Endothelial cell of umbilical vein (primary cell): ENCODE measurements around the gene KCNJ12.
"Not testable (repeated sequence)": the region's sequence is repeated elsewhere in the genome, so short reads cannot be mapped to it uniquely, and the experiment has no call there.

Experiments used
- EZH2 ChIP-seq: IDR thresholded peaks from 2 replicates; pipeline ENCODE4 v1.6.1; 2012; ENCODE audit warnings: borderline replicate concordance, low read depth, mild to moderate bottlenecking, moderate library complexity, low read length, inconsistent platforms; ENCODE audit not compliant: severe bottlenecking
- POLR2A ChIP-seq: IDR thresholded peaks from 2 replicates; pipeline ENCODE4 v1.6.1; 2012; ENCODE audit warnings: low read depth, mild to moderate bottlenecking, control low read depth, low read length
- POLR2AphosphoS5 ChIP-seq: IDR thresholded peaks from 2 replicates; pipeline ENCODE4 v1.6.1; 2012; ENCODE audit warnings: low read depth, mild to moderate bottlenecking, control low read depth, low read length, moderate library complexity; ENCODE audit not compliant: insufficient read depth
- TF ChIP-seq, protein P1 (sequence below): IDR thresholded peaks from 2 replicates; pipeline ENCODE4 v1.6.1; 2011; ENCODE audit not compliant: insufficient read depth, insufficient read length
- TF ChIP-seq, protein P2 (sequence below), 2 donors: IDR thresholded peaks; 1 replicate in 1 of 2; 2 replicates in 1 of 2; pipeline ENCODE4 v1.5.1; 2011; ENCODE audit warnings: low read length in 2 of 2, mild to moderate bottlenecking in 2 of 2, moderate library complexity in 2 of 2, control low read depth in 1 of 2, inconsistent platforms in 1 of 2, low read depth in 1 of 2; ENCODE audit not compliant: insufficient read depth in 1 of 2; ENCODE audit errors: extremely low read depth in 1 of 2

DNA sequence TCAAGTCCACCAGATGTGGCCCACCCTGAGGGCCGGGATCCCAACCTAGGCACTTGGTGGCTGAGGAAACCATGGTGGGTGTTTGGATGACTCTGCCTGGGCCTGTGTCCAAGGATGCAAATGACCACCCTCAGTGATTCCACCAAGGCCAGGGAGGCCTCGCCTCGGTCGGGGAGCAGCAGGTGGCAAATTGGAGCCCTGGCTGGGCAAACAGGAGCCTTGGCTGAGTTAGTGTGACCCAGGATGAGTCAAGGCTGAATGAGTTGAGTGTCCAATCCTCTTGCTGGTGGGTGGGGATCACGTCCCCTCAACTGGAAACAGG is 62.8 kb downstream of the KCNJ12 start:
- TF ChIP-seq POLR2A, POLR2AphosphoS5, EZH2: not testable (repeated sequence)
- TF ChIP-seq, protein P1, sequence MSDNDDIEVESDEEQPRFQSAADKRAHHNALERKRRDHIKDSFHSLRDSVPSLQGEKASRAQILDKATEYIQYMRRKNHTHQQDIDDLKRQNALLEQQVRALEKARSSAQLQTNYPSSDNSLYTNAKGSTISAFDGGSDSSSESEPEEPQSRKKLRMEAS: not testable (repeated sequence)
- TF ChIP-seq, protein P2, sequence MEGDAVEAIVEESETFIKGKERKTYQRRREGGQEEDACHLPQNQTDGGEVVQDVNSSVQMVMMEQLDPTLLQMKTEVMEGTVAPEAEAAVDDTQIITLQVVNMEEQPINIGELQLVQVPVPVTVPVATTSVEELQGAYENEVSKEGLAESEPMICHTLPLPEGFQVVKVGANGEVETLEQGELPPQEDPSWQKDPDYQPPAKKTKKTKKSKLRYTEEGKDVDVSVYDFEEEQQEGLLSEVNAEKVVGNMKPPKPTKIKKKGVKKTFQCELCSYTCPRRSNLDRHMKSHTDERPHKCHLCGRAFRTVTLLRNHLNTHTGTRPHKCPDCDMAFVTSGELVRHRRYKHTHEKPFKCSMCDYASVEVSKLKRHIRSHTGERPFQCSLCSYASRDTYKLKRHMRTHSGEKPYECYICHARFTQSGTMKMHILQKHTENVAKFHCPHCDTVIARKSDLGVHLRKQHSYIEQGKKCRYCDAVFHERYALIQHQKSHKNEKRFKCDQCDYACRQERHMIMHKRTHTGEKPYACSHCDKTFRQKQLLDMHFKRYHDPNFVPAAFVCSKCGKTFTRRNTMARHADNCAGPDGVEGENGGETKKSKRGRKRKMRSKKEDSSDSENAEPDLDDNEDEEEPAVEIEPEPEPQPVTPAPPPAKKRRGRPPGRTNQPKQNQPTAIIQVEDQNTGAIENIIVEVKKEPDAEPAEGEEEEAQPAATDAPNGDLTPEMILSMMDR (IDR thresholded peaks at IDR 0.05; ENCODE audit: extremely low read depth in 1 of 2, insufficient read depth in 1 of 2, low read depth in 1 of 2, low read length in 2 of 2): not testable (repeated sequence)
